Stimulated activated CD4-positive, alpha-beta T cell treated with anti-CD3 and anti-CD28 coated beads, Interleukin-12 subunit alpha, Interleukin-12 subunit beta, amount 100 ng/mL, for 4 hours (primary cell): ENCODE data around the gene MTHFD1L.
A peak's percentile ranks its signal among the peaks of the same experiment; 100 is the strongest.

Source experiments
- DNase-seq: peaks from one replicate; pipeline ENCODE4 v3.0.0-alpha.2; 2020

Gene MTHFD1L

DNA sequence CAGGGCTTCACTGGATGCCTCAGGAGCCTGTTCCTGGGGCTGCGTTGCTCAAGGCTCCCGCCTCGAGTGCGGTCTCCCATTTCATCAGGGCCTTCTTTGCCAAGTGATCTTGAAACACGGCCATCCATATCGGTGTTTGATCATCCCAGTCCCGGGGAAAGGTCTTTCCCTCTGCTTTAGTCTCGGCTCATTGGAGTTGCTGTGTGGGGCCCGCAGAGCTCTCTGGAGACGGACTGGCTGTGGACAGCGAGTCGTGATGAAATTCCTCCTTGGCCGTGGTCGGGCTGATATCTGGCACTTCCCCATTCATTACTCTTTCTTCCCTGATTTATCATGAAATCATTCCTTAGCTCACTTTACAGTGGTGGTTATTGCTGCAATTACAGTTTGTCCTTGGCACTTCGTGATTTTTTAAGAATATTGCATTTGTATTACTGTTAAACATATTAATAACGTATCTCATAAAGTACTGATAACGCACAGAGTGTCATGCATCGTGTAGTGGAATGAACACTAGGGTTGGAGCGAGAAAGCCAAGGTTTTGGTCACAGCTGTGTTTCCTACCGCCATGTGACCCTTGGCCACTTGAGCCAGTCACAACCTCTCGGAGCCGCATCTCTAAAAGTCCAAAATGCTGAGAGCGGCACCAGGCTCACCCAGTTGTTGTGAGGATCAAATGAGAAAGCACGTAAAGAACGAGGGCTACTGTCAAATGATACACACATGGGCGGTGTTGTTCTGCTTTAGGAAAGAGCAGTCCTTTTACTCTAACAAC lies 71.8 kb downstream of the MTHFD1L start:
- no peak for DNase-seq

- no peak for DNase-seq
Measured at GRCh38 chr6:150939399-150939798, 73.9 kb downstream of the MTHFD1L start.

DNA sequence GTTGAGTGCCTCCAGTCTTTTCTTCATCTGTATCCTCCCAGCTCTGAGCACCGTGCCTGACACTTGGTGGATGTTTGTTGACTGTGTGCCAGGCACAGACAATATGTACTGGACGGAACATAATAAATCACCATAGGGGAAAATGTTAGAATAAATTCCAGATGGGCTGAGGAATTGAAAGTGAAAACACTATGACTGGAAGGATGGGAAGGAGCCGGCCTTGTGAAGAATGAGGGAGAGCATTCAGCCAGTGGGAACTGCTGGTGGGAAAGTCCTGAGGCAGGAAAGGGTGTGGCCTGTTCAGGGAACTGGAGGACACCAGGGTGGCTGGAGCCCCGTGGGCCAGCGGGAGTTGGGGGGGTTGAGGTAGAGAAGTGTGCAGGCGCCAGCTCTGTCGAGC lies 75.4 kb downstream of the MTHFD1L start:
- no peak for DNase-seq

DNA sequence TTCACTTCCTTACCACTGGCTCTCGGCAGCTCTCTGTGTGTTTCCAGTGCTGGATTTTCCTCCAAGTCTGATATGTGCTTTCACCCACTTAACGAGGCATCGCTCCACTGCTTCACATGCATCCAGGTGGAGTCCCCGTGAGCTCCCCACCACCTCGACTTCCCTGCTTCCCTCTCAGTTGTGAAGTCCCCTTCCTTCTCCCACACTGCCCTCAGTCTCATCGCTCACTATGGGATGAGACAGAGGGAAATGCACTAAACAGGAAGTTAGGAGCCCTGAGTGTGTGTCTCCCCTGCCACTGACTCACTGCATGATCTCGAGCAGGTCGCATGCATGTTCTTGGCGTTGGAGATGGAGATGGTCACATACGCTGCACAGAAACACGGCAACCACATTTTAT lies 84.0 kb downstream of the MTHFD1L start:
- no peak for DNase-seq

DNA sequence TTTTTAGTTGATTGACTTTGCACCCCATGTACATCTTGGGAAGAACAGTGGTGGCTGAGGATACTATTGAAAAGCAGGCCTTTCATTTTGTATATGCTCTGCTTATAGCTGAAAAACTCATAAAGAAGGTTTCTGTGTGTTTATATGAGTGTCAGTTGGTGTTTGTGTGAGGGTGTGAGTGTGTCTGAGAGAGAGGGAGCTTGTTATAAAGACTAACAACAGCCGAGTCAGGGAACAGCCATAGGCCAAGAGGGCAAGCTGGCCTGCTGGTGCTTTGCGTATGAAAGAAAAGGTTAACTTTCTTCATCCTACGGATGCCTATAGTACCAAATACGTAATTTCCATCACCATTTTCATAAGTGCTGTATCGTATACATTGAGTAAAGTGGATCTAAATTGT lies 88.3 kb downstream of the MTHFD1L start:
- no peak for DNase-seq

- DNase-seq: no peak
Measured at GRCh38 chr6:150959166-150959565, 93.7 kb downstream of the MTHFD1L start.

DNA sequence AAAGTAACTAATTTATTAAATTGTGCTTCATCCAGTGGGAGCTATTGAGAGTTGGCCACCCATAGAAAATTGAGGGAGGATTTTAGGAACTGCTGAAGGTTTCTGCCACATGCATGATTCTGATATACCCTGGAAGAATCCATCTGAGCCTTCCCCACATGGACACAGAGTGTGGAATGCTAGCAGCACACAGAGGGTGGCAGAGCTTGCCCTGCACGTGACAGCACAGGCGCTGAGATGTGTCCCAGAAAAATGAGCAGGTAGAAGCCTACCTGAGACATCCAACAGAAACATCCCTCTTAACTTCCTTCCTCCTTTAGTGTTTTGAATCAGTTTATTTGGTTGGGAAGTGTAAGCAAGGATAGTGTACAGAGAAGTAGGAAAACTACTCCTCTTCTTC lies 96.9 kb downstream of the MTHFD1L start:
- DNase-seq: no peak

GRCh38 chr6:150964765-150965164 lies 99.3 kb downstream of the MTHFD1L start:
- no peak for DNase-seq

DNA sequence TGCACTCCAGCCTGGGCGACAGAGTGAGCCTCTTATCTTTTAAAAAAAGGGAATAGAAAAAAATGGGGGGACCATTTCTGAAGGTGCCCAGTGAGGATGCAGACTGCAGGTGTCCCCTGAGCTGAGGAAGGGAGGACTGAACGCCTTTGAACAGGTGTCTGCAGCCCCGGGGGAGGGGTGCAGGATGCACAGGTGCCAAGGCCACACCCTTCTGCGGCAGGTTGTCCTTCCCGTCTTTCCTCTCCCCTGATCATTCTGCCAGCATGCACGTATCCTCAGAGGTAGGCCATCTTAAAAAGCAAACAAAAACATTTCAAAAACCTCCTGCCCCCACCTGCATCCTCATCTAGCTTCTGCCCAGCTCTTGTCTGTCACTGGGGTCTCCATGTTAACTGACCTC lies 101.3 kb downstream of the MTHFD1L start:
- DNase-seq: no peak

- no peak for DNase-seq
Measured at GRCh38 chr6:150967381-150967780, 101.9 kb downstream of the MTHFD1L start.

GRCh38 chr6:150967910-150968309 lies 102.4 kb downstream of the MTHFD1L start:
- DNase-seq: no peak

GRCh38 chr6:150969901-150970300 lies 104.4 kb downstream of the MTHFD1L start:
- DNase-seq: no peak

- no peak for DNase-seq
Measured at GRCh38 chr6:150971219-150971618, 105.7 kb downstream of the MTHFD1L start.

- no peak for DNase-seq
Measured at GRCh38 chr6:150975136-150975535, 109.6 kb downstream of the MTHFD1L start.

DNA sequence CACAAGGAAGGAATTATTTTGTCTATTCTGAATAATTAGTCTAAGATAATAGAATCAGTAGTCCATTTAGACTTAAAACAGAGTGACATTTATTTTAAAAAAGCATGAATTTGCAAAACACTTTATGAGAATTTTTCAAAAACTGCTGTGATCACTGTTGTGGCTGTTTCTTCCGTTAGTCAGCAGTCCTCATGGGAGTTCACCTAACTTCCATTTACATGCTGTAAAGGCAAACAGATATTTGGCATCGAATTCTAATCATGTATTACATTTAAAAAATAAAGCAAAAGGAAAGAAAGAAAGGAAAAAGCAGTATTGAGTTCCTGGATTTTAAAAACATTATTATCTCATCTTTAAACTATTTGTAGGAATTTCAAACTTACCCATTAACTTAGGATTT lies 111.8 kb downstream of the MTHFD1L start:
- DNase-seq: no peak

DNA sequence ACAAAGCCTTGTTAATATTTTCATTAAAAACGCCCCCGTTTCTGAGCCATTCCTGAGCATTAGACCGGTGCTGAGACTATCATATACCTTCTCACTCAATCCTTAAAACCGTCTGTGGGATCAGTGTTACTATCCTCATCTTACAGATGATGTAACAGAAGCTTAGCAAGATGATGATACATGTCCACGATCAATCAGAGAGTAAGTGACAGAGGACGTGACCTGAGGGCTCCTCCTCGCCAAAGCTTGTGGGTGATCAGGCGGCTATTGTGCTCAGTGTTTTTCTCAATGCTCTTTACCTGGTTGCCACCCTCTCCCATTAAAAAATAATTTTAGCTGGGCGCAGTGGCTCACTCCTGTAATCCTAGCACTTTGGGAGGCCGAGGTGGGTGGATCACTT lies 113.1 kb downstream of the MTHFD1L start:
- DNase-seq: no peak

GRCh38 chr6:150979826-150980350 lies 114.4 kb downstream of the MTHFD1L start:
- no peak for DNase-seq

- no peak for DNase-seq
Measured at GRCh38 chr6:150981095-150981494, 115.6 kb downstream of the MTHFD1L start.

- no peak for DNase-seq
Measured at GRCh38 chr6:150981669-150982068, 116.2 kb downstream of the MTHFD1L start.

DNA sequence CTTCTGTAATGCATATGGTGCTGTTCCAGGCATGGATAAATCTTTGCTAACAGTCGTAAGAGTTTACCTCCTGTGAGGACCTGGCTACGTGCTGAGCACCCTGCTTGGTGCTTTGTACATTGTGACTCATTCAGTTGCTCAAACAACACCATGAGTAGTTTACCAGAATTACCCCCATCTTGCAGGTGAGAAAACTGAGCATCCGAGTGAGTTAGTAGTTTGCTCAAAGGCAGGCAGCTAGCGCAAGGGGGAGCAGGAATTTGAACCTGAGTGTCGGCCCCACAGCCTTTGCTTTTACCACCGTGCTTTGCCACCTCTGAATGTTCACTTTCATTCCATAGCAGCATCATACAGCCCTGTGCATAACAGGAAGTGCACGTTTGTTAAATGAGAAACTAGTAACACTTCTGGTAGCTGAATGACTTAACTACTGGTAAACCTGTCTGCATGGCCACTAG lies 121.9 kb downstream of the MTHFD1L start:
- DNase-seq: peak; percentile 3

DNA sequence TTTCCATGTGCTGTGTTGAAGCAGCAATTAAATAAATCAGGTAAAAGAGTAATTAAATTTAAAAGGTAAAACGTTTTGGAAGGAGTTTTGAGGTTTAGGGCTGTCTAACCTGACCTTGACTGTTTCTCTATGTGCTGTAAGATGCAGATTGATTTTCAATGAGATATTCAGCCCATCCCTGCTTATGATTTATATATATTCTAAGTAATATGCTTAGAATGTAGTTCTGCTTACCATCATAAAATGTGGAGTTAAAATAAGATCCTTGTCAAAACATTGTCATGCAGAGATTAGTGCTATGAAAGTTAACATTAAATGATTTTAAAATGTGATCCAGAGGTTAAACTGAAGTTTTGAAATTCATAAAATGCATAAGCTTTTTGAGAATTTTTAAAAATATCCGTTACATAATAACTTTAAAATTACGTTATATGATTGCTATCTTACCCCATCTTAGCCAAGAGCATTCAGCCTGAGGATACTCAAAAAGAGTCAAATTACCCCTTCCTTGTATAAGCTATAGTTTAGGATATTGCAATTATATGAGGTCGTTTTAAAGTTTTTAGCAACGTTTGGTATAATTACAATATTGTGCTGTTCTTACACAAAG lies 122.5 kb downstream of the MTHFD1L start:
- no peak for DNase-seq

DNA sequence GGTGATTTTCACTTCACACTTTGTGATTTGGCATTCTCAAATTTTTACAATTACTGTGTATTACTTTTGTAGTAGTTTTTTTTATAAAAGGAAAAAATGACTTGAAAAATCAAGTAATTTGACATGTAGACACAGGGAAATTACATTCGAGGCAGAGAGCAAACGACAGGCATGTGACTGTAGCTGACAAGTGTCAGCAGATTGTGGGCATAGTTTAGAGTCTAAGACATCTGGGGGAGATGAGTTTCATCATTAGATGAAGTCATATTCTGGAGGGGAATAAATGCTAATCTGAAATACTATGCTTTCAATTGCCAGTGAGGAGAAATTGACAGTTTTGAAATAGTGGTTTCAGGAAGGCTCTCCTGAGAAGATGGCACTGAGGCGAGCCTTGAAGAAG lies 126.0 kb downstream of the MTHFD1L start:
- DNase-seq: no peak

GRCh38 chr6:150992262-150992661 lies 126.8 kb downstream of the MTHFD1L start:
- no peak for DNase-seq

DNA sequence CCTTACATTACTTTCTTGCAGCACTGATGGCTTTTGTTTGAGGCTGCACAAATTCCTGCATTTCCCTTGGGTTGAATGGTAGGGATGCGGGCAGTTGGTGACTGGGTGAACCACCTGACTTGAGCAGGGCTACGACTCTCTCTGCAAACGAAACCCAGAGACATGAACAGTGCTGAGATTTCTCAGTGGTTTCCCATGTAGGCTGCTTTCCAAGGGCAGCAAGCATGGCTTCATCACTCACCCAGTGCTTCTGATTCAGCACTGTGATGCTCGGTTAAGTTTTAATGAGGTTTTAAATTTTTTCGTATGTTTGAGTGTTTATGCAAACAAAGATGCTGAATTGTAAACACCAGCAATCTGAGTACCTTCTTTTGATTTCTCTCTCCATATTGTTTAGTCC lies 127.2 kb downstream of the MTHFD1L start:
- no peak for DNase-seq

GRCh38 chr6:150993253-150993652 lies 127.8 kb downstream of the MTHFD1L start:
- DNase-seq: no peak
